Ecto neural progenitor cell (in vitro differentiated cells): ENCODE measurements around the gene CDK5.
"Not testable (repeated sequence)": the region's sequence is repeated elsewhere in the genome, so short reads cannot be mapped to it uniquely, and the experiment has no call there.

ENCODE experiments used
- DNase-seq: peaks from one replicate; pipeline ENCODE4 v3.0.0-alpha.2; 2018; ENCODE audit warnings: low spot score

CDK5 gene

DNA sequence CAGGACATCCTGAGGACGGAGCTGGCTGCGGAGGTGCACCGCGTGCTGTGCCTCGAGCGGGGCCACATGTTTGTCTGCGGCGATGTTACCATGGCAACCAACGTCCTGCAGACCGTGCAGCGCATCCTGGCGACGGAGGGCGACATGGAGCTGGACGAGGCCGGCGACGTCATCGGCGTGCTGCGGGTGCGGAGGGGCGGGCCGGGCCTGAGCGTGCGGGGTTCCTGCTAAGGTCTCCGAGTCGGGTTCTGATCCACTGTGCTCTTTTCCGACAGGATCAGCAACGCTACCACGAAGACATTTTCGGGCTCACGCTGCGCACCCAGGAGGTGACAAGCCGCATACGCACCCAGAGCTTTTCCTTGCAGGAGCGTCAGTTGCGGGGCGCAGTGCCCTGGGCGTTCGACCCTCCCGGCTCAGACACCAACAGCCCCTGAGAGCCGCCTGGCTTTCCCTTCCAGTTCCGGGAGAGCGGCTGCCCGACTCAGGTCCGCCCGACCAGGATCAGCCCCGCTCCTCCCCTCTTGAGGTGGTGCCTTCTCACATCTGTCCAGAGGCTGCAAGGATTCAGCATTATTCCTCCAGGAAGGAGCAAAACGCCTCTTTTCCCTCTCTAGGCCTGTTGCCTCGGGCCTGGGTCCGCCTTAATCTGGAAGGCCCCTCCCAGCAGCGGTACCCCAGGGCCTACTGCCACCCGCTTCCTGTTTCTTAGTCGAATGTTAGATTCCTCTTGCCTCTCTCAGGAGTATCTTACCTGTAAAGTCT, 43.8 kb downstream of the CDK5 start:
- peak; percentile 92 for DNase-seq

DNA sequence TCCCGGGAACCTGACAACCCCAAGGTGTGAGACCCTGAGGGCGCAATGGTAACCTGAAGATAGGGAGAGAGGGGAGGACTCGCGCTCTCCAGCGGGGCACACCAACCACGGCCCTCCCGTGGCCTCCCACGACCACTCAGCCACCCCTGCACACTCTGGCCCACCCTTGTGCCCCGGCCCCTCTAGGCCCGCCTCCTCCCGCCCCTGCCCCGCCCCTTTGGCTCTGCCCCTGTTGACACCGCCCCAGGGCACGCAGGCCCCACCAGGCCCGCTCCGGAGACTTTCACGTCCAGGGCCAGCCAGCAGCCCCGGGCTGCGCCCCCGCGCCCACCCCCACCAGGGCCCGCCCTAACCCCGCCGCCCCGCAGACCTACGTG, 44.4 kb downstream of the CDK5 start:
- DNase-seq, result no peak

DNA sequence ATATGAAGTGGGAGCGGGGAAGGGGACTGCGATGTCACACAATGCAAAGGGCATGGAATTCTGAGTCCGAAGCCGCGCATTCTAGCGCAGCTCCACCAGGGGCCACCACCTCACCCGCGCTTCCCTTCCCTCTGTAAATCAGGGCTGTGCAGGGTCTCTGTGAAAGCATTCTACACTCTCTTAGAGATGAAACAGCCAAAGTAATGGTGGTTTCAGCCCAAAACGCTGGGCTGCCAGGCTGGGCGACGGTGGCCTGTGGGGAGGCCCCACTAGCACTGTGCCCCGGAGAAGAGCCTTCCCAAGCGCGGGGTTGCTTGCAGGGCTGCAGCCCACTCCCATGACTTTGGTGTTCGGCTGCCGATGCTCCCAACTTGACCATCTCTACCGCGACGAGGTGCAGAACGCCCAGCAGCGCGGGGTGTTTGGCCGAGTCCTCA, 44.8 kb downstream of the CDK5 start:
- peak; percentile 71 for DNase-seq

DNA sequence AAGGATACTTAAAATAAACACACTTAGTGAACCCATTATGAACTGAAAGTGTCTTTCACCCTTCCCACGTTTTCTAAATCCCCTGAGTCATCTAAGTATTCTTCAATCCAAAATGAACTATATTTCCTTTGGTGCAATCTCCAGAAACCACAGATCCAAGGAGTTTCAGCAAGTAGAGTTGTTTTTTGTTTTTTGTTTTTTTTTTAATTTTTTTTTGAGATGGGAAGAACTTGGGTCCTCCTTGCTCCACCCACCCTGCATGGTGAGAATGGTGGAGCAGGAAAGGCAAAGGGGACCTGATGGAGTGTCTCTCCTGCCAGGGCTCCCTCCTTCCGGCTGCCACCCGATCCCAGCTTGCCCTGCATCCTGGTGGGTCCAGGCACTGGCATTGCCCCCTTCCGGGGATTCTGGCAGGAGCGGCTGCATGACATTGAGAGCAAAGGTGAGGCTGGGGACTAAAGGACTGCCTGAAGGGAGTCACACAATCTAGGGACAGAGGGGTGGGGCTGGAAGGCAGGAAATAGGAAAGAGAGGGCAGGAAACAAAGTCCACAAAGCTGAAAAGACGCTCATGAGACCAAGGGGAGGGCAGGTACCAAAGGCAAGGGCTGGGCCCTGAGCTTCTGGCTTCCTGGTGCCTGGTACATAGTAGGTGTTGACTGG, 45.5 kb downstream of the CDK5 start:
- no peak for DNase-seq

DNA sequence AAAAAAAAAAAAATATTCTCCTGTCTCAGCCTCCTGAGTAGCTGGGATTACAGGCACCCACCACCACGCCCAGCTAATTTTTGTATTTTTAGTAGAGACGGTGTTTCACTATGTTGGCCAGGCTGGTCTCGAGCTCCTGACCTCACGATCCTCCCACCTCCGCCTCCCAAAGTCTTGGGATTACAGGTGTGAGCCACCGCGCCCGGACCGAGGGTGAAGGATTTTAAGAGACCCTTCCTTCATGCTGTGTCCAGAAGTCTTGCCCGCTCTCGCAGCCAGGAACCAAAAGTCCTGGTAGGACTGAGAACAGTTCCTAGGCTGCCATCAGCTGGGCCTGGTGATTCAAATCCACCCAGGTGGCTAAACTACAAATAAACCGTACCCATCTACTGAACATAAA, 46.1 kb downstream of the CDK5 start:
- DNase-seq, result not testable (repeated sequence)

DNA sequence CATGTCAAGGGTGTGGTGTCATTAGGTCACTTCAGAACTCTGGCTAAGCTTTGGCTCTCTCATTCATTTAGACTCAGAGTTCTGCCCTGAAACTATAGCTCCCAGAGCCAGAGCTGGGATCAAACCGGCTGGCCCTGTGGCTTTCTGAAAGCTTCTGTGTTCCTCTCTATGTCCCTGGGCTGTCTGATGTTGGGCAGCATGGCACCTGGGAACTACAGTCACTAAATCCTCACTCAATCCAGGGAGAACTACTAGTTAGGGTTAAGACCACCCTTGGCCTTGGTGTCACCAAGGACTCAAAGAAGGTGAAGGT, 46.6 kb downstream of the CDK5 start:
- DNase-seq, result no peak

DNA sequence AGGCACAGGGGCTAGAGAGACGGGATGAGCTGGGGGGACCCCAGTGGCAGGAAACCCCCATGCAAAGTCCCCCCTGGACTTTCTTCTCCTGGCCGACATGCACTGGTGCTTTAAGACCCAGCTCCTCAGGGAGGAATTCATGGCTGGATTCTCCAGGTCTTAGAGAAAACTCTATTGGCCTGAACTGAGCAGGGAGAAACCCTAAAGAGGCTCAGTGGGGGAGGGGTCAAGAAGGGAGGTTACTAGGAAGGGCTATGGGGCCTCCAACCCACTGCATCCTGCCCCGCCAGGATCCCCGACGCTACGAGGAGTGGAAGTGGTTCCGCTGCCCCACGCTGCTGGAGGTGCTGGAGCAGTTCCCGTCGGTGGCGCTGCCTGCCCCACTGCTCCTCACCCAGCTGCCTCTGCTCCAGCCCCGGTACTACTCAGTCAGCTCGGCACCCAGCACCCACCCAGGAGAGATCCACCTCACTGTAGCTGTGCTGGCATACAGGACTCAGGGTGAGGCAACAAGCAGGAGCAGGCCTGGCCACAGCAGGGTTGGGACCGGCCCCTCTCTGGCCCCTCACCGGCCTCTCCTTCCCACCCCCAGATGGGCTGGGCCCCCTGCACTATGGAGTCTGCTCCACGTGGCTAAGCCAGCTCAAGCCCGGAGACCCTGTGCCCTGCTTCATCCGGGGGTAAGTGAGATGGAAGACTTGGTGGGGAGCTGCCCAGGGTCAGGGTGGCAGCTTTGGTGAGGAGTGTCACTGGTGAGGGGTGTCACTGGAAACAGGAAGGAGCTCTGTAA, 47.2 kb downstream of the CDK5 start:
- no peak for DNase-seq

DNA sequence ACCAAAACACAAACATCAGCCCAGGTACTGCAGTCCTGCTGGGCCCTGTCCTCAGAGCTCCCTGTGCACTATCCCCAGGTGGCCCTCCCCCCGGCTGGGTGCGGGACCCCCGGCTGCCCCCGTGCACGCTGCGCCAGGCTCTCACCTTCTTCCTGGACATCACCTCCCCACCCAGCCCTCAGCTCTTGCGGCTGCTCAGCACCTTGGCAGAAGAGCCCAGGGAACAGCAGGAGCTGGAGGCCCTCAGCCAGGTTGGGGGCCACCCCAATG, 47.7 kb downstream of the CDK5 start:
- DNase-seq, result no peak

DNA sequence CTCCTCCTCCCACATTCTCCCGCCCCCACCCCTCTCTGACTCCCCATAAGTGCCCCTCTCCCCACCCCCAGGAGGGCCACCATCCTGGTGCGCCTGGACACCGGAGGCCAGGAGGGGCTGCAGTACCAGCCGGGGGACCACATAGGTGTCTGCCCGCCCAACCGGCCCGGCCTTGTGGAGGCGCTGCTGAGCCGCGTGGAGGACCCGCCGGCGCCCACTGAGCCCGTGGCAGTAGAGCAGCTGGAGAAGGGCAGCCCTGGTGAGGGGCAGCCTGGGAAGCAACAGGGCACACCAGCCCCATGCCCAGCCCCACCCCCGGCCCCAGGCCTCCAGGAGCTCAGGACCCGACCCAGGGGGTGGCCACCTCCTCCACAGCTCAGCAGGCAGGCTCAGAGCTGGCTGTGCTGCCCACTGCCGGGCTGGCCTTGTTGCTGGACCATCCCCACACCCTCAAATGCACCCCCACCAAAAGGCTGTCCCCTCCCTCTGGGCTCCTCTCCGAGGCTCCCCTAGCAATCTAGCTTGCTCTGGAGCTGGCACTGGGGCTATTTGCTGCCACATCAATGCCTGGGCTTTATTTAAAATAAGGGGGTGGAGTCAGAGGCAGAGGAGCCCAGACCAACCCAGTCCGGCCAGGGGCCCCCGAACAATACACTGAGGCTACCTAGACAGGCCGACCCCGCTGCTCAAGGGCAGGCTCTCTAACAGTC, 48.2 kb downstream of the CDK5 start:
- DNase-seq, result peak; percentile 54

DNA sequence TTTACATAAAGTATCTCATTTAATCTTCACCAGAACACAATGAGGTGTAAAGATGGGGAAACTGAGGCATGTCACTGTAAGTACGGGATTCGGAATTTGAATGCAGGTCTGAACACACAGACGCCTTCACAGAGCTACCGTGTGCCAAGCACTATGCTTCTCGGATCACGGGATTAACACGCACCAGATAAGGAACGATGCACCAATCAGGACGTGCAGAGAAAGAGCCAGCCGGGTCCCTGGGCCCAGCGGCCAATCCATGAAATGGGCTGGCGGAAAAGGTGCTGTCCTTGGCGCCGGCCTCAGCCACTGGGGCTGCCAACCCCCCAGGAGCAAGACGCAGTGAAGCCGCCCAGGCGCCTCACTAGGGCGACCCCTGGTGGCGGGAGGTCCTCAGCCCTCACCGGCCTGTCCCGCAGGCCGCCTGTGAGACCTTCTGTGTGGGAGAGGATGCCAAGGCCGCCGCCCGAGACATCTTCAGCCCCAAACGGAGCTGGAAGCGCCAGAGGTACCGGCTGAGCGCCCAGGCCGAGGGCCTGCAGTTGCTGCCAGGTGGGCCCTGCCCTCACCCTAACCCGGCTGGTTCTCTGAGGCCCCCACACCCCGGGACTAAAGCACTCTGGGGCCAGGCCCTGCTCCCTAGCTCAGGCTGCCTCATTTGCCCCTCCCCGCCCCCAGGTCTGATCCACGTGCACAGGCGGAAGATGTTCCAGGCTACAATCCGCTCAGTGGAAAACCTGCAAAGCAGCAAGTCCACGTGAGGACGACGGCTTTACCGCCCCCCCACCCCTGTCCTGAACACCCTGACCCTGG, 49.0 kb downstream of the CDK5 start:
- peak; percentile 89 for DNase-seq

DNA sequence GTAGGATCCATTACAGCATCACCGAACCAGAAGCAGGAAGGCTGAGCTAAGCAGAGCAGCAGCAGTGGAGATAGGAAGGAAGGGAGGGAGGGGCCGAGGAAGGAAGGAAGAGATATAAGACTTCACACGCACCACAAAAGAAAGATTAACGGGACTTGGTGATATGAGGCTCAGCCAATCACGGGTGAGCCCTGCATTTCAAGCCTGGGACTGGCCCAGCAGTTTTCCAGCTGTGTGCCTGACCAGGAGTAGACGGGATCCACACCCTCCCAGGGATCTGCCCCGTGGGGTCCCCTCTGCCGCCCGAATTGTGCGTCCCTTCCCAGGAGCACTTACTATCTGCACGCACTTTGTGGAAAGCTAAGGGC, 49.6 kb downstream of the CDK5 start:
- no peak for DNase-seq

DNA sequence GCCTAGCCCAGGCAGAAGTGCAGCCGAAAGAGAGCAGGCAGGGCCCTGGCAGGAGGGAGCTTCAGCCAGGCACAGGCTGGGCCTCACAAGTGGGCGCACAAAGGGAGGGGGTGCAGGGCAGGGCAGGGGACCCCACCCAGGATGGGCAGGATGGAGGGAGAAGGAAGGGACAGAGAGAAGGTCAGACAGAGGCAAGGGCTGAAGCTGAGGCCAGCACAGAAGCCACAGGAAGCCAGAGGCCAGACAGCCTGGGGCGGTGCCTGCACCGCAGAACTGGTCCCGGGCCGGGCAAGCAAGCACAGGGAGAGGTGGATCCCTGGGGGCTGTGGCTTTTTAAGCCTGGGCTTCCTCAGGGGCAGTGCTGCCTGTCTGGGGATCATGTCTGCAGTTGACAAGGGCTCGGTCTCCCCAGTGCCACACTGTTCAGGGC, 50.2 kb downstream of the CDK5 start:
- DNase-seq, result no peak

DNA sequence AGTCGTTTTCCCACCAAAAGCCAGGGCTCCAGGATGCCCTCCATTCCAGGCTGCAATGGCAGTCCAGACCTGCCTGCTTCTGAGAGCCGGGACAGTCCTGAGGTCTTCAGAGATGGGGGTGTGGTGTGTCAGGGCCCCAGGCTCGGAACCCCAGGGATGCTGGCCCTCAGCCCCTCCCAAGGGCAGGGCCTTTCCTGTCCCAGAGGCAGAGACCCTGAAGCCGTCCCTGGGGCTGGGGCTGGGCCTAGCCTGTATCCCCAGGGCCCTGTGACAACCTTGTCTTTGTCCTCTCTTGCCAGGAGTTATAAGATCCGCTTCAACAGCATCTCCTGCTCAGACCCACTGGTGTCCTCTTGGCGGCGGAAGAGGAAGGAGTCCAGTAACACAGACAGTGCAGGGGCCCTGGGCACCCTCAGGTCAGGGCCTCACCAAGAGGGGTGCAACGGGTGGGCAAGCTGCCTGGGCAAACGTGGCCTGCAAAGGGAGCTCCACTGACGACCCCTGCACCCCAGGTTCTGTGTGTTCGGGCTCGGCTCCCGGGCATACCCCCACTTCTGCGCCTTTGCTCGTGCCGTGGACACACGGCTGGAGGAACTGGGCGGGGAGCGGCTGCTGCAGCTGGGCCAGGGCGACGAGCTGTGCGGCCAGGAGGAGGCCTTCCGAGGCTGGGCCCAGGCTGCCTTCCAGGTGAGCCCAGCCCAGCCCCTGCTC, 51.0 kb downstream of the CDK5 start:
- DNase-seq, result peak; percentile 44

DNA sequence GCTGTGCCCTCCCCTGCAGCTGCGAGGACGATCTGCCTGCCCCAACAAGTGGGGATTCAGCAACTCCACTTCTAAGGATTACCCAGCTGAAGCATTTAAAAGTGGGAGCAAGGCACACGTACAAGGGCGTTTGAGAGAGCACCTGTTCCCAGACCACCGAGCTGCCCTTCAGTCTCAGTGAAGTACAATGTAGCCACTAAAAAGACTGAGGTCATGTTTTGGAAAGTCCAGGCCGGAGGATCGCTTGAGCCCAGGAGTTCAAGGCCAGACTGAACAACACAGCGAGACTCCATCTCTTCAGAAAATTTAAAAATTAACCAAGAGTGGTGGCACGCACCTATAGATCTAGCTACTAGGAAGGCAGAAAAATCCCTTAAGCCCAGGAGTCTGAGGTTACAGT, 52.1 kb downstream of the CDK5 start:
- DNase-seq, result no peak
